ENCODE measurements around the gene OBSCN. TPM values are rescaled to one million over a fixed set of nuclear protein-coding genes. Genes with fewer than 3 reads are reported as not detected.

OBSCN gene
- total RNA-seq, 1 experiment from 2014 or later, result 33.3 TPM

GRCh38 chr1:228304225-228304624 is 96.4 kb downstream of the OBSCN start:
- Histone ChIP-seq H3K4me1 (ENCODE audit: insufficient read depth, low read length) (no peaks in the 10 kb centered on the region), H3K23me2 (ENCODE audit: insufficient read length, low read depth, low read length, poor library complexity, severe bottlenecking) (no peaks in the 10 kb centered on the region), H4K91ac (ENCODE audit: insufficient read length, low read depth, low read length) (no peak overlapping the region), H3K23ac (ENCODE audit: insufficient read length, low read depth, low read length) (no peak overlapping the region), H3K4ac (ENCODE audit: low read depth, low read length) (no peak overlapping the region), H2AFZ (ENCODE audit: low read length) (no peak overlapping the region), H2BK5ac (ENCODE audit: insufficient read length, low read length) (no peak overlapping the region), H3K56ac (ENCODE audit: insufficient read length, low read depth, low read length) (no peak overlapping the region), H3K79me2 (ENCODE audit: insufficient read depth, low read length) (no peaks in the 10 kb centered on the region), H2BK12ac (ENCODE audit: insufficient read length, low read depth, low read length) (no peak overlapping the region), H2BK20ac (ENCODE audit: low read depth, low read length, poor library complexity, severe bottlenecking) (no peak overlapping the region), H2BK120ac (ENCODE audit: low read depth, low read length, poor library complexity, severe bottlenecking) (no peak overlapping the region), H3K18ac (ENCODE audit: insufficient read length, low read depth, low read length) (no peak overlapping the region), H3K79me1 (ENCODE audit: insufficient read depth, low read depth, low read length, poor library complexity, severe bottlenecking) (no peaks in the 10 kb centered on the region), H3K9ac (ENCODE audit: extremely low read depth, insufficient read length, low read length) (no peak overlapping the region), H2BK15ac (ENCODE audit: low read depth, low read length) (no peak overlapping the region), H3K27ac (ENCODE audit: insufficient read length, low read depth, low read length) (no peak overlapping the region), H3K9me3 (ENCODE audit: control insufficient read depth, low read depth, low read length) (peaks cover 15% of the 10 kb centered on the region), H4K8ac (replicated peaks; ENCODE audit: insufficient read length, low read depth, low read length) (no peak overlapping the region), H4K20me1 (ENCODE audit: control insufficient read depth, insufficient read depth, insufficient read length) (no peaks in the 10 kb centered on the region), H3K4me2 (ENCODE audit: insufficient read depth, insufficient read length, low read length) (no peak overlapping the region), H2AK5ac (ENCODE audit: insufficient read length, low read length) (no peak overlapping the region), H3T11ph (ENCODE audit: low read length) (no peak overlapping the region), H3K27me3 (ENCODE audit: insufficient read depth, low read length) (no peaks in the 10 kb centered on the region), H4K5ac (ENCODE audit: insufficient read length, low read depth, low read length) (no peak overlapping the region), H3K14ac (ENCODE audit: insufficient read depth, low read length) (no peak overlapping the region)
- no CpG with 5 or more reads among the region's 8 CpGs for WGBS (ENCODE audit: extremely low coverage, insufficient read length, low lambda C conversion rate)
- peaks cover 14% of the 10 kb centered on the region for H3K27me3 Mint-ChIP-seq (ENCODE audit: low read depth)
- DNase-seq, result peak; percentile 18
- TF ChIP-seq CTCF (conservative IDR thresholded peaks at IDR 0.05), result no peak
- H3K9me3 Mint-ChIP-seq, result peaks cover 40 to 49% of the 10 kb centered on the region in 2 experiments
- no peak overlapping the region for H3K27ac Mint-ChIP-seq
- H3K4me1 Mint-ChIP-seq, result no peaks in the 10 kb centered on the region
- peaks cover 54 to 67% (median 57%) of the 10 kb centered on the region in 3 experiments for H3K36me3 Mint-ChIP-seq (ENCODE audit: insufficient read depth in 1 of 3, low read depth in 3 of 3)
- H3K4me3 Mint-ChIP-seq, result no peak overlapping the region

Measured in H9 (cell line).